ENCODE data around the gene CTNNA3. TPM values are rescaled to one million over a fixed set of nuclear protein-coding genes. Genes with fewer than 3 reads are reported as not detected.

The CTNNA3 gene
- total RNA-seq, 1 donor from 2014 or later = 159 TPM

DNA sequence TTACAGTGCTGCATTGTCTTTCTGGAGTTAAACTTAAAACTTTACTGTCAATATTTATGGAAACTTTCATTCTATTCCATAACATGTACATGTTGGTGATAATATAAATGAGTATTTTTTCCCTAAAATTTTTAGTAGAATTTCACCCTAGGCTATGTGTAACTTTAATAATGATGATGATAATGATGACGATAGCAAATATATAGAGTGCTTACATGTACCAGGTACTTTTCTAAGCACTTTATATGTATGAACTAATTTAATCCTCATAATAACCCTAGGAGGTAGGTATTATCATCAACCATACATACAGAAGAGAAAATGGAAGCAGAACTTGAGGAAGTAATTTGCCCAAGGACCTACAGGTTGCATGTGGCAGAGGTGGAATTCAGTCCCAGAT lies 684.5 kb downstream of the CTNNA3 start:
- Histone ChIP-seq H3K27me3 (ENCODE audit: low read depth) (no peaks in the 10 kb centered on the region), H3K9me3 (replicated peaks) (no peaks in the 10 kb centered on the region), H3K4me1 (no peaks in the 10 kb centered on the region), H3K36me3 (no peaks in the 10 kb centered on the region), H3K4me3 (no peak overlapping the region), H3K27ac (replicated peaks) (no peak overlapping the region)
- TF ChIP-seq CTCF (IDR thresholded peaks at IDR 0.05; ENCODE audit: borderline replicate concordance) = no peak
- intact Hi-C loops (cut with micrococcal nuclease) = no loop called here
- DNase-seq = no peak

DNA sequence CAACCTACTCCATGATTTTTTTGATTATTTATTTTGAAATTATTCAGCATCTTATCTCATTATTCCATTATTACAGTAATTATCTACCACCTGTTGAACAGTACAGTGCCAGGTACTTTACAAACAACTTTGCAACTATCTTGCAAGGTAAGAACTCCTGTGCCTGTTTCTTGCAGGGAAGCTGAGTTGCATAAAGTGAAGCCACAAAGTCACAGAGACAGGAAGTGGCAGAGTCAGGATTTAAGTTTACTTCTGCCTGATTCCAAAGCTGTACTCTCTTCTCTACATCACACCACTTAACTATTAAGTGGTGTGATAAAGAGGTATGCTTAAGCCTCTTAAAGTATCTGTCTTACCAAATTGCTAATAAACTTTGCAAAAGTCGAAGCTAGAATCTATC lies 690.0 kb downstream of the CTNNA3 start:
- Histone ChIP-seq H3K27me3 (ENCODE audit: low read depth) (no peaks in the 10 kb centered on the region), H3K9me3 (replicated peaks) (no peaks in the 10 kb centered on the region), H3K27ac (replicated peaks) (no peak overlapping the region), H3K4me3 (no peak overlapping the region), H3K4me1 (no peaks in the 10 kb centered on the region), H3K36me3 (no peaks in the 10 kb centered on the region)
- no peak for DNase-seq
- intact Hi-C loops (cut with micrococcal nuclease) = no loop called here
- TF ChIP-seq CTCF (IDR thresholded peaks at IDR 0.05; ENCODE audit: borderline replicate concordance) = no peak

DNA sequence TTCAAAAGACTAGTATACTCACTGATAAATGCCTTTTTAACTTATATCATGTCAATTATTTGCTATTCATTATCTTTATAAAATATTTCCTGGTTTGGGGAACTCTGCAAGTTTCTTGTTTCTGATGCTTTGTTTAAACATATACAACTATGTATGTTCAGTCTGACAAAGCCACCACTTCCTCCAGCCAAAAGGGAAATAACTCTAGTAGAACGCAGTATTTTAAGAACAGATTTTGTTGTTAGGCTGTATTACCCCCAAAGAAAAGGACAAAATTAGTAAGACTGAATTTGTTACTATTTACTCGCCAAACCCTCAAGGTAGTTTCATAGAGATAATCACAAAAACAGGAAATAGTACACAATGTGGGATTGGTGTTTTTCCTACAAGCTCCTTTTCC lies 691.3 kb downstream of the CTNNA3 start:
- H3K36me3 ChIP-seq = no peaks in the 10 kb centered on the region
- H3K27me3 ChIP-seq (ENCODE audit: low read depth) = no peaks in the 10 kb centered on the region
- no peak overlapping the region for H3K4me3 ChIP-seq
- H3K9me3 ChIP-seq (replicated peaks) = no peaks in the 10 kb centered on the region
- intact Hi-C loops (cut with micrococcal nuclease) = no loop called here
- no peak overlapping the region for H3K27ac ChIP-seq (replicated peaks)
- TF ChIP-seq CTCF (IDR thresholded peaks at IDR 0.05; ENCODE audit: borderline replicate concordance) = no peak
- no peak for DNase-seq
- no peaks in the 10 kb centered on the region for H3K4me1 ChIP-seq

- no peak overlapping the region for H3K27ac ChIP-seq (replicated peaks)
- no peaks in the 10 kb centered on the region for H3K9me3 ChIP-seq (replicated peaks)
- H3K4me1 ChIP-seq = peaks cover 3% of the 10 kb centered on the region
- H3K27me3 ChIP-seq (ENCODE audit: low read depth) = no peaks in the 10 kb centered on the region
- no peaks in the 10 kb centered on the region for H3K36me3 ChIP-seq
- H3K4me3 ChIP-seq = no peak overlapping the region
- TF ChIP-seq CTCF (IDR thresholded peaks at IDR 0.05; ENCODE audit: borderline replicate concordance) = no peak
- intact Hi-C loops (cut with micrococcal nuclease) = no loop called here
- DNase-seq = no peak
These were observed 696.0 kb downstream of the CTNNA3 start for GRCh38 chr10:66999762-67000545.

- H3K27ac ChIP-seq (replicated peaks) = no peak overlapping the region
- no peaks in the 10 kb centered on the region for H3K27me3 ChIP-seq (ENCODE audit: low read depth)
- no peak for TF ChIP-seq CTCF (IDR thresholded peaks at IDR 0.05; ENCODE audit: borderline replicate concordance)
- H3K36me3 ChIP-seq = no peaks in the 10 kb centered on the region
- H3K4me3 ChIP-seq = no peak overlapping the region
- H3K4me1 ChIP-seq = peaks cover 10% of the 10 kb centered on the region
- intact Hi-C loops (cut with micrococcal nuclease) = no loop called here
- no peaks in the 10 kb centered on the region for H3K9me3 ChIP-seq (replicated peaks)
- DNase-seq = no peak
These were observed 699.0 kb downstream of the CTNNA3 start for GRCh38 chr10:66996996-66997395.
